Brain microvascular endothelial cell (primary cell): ENCODE data around the gene JAG2.

ENCODE experiments used
- DNase-seq: peaks from one replicate; pipeline ENCODE4 v3.0.0-alpha.2; 2020
- H3K27ac ChIP-seq: fragments of 250-450 bp; sonication (Bioruptor Pico); 2 replicates; pipeline ENCODE4 v1.5.1; 2020; ENCODE audit warnings: mild to moderate bottlenecking, moderate library complexity
- H3K27me3 ChIP-seq: fragments of 250-450 bp; sonication (Bioruptor Pico); replicated peaks from 2 replicates; pipeline ENCODE4 v1.5.1; 2020; ENCODE audit warnings: mild to moderate bottlenecking
- H3K36me3 ChIP-seq: fragments of 250-450 bp; sonication (Bioruptor Pico); replicated peaks from 2 replicates; pipeline ENCODE4 v1.5.1; 2020; ENCODE audit warnings: mild to moderate bottlenecking
- H3K4me3 ChIP-seq: 2 replicates; pipeline ENCODE4 v1.5.1; 2011; ENCODE audit warnings: low read depth, mild to moderate bottlenecking, control low read depth, low read length, moderate library complexity
- CTCF ChIP-seq: IDR thresholded peaks from 2 replicates; pipeline ENCODE4 v1.5.1; 2011; ENCODE audit warnings: low read depth, mild to moderate bottlenecking, moderate library complexity, low read length, control low read depth, inconsistent platforms; ENCODE audit errors: missing control alignments
- in situ Hi-C: cut with HindIII; loops from 2 replicates; pipeline ENCODE4 v1.10.0; 2017; ENCODE audit warnings: low sequenced_read_pairs, low pct_ligation_motif_present

Gene JAG2

GRCh38 chr14:105155681-105156413, 12.7 kb downstream of the JAG2 start:
- in situ Hi-C loops: no loop called here
- no peak for TF ChIP-seq CTCF
- peaks cover 2% of the 10 kb centered on the region for H3K27me3 ChIP-seq

GRCh38 chr14:105155071-105155651, 13.4 kb downstream of the JAG2 start:
- DNase-seq: no peak
- Histone ChIP-seq H3K4me3 (no peak overlapping the region), H3K27me3 (peaks cover 2% of the 10 kb centered on the region), H3K27ac (no peak overlapping the region), H3K36me3 (no peaks in the 10 kb centered on the region)
- TF ChIP-seq CTCF: no peak
- in situ Hi-C loops: no loop called here

More at GRCh38 chr14:105155681-105156413, 12.7 kb downstream of the JAG2 start:
- H3K36me3 ChIP-seq: no peaks in the 10 kb centered on the region
- H3K4me3 ChIP-seq: no peak overlapping the region
- no peak for DNase-seq
- no peak overlapping the region for H3K27ac ChIP-seq

- H3K27me3 ChIP-seq: peaks cover 2% of the 10 kb centered on the region
- in situ Hi-C loops: no loop called here
- no peak for TF ChIP-seq CTCF
- DNase-seq: no peak
- H3K4me3 ChIP-seq: no peak overlapping the region
- H3K27ac ChIP-seq: no peak overlapping the region
- H3K36me3 ChIP-seq: no peaks in the 10 kb centered on the region
These were observed 14.1 kb downstream of the JAG2 start for GRCh38 chr14:105154476-105154871.

- no peaks in the 10 kb centered on the region for H3K36me3 ChIP-seq
- no peak for DNase-seq
- peaks cover 2% of the 10 kb centered on the region for H3K27me3 ChIP-seq
- H3K27ac ChIP-seq: no peak overlapping the region
- in situ Hi-C loops: no loop called here
- no peak overlapping the region for H3K4me3 ChIP-seq
- no peak for TF ChIP-seq CTCF
These were observed 14.7 kb downstream of the JAG2 start for GRCh38 chr14:105153739-105154475.

GRCh38 chr14:105153331-105153731, 15.2 kb downstream of the JAG2 start:
- DNase-seq: no peak
- in situ Hi-C loops: no loop called here
- H3K36me3 ChIP-seq: no peaks in the 10 kb centered on the region
- no peak overlapping the region for H3K27ac ChIP-seq
- H3K4me3 ChIP-seq: no peak overlapping the region
- no peak for TF ChIP-seq CTCF
- peaks cover 2% of the 10 kb centered on the region for H3K27me3 ChIP-seq
